ENCODE data around the gene FAM78B.

- TF ChIP-seq CTCF (conservative IDR thresholded peaks at IDR 0.05; ENCODE audit: low read depth, low read length): no peak
- TF ChIP-seq EZH2phosphoT487 (IDR thresholded peaks at IDR 0.05; ENCODE audit: borderline replicate concordance, low read length): no peak
- no peak for TF ChIP-seq EZH2 (IDR thresholded peaks at IDR 0.05; ENCODE audit: low read length, unreplicated experiment)
These were observed 47.3 kb downstream of the FAM78B start for GRCh38 chr1:166119471-166119965.
